Subcutaneous abdominal adipose tissue (tissue), 5 donors: Measurements from ENCODE around the gene ACOT7.
A peak's percentile ranks its signal among the peaks of the same experiment; 100 is the strongest.

Experiments used
- H3K27ac ChIP-seq: one replicate; pipeline ENCODE4 v1.7.0; 2013; ENCODE audit warnings: low read depth, mild to moderate bottlenecking, inconsistent platforms, low read length, moderate library complexity
- H3K27me3 ChIP-seq, 5 donors: one replicate each; pipeline ENCODE4 v1.7.0; 2013; ENCODE audit warnings: low read length in 5 of 5, inconsistent platforms in 1 of 5; ENCODE audit not compliant: control insufficient read depth in 5 of 5, insufficient read depth in 4 of 5
- H3K36me3 ChIP-seq, 5 donors: one replicate each; pipeline ENCODE4 v1.7.0; 2013; ENCODE audit warnings: low read length in 5 of 5; ENCODE audit not compliant: control insufficient read depth in 5 of 5, insufficient read depth in 5 of 5
- H3K4me1 ChIP-seq, 5 donors: one replicate each; pipeline ENCODE4 v1.7.0; 2013; ENCODE audit warnings: low read length in 5 of 5, mild to moderate bottlenecking in 3 of 5, moderate library complexity in 1 of 5; ENCODE audit not compliant: control insufficient read depth in 5 of 5, insufficient read depth in 5 of 5
- H3K4me3 ChIP-seq, 5 donors: one replicate each; pipeline ENCODE4 v1.7.0; 2013; ENCODE audit warnings: low read length in 5 of 5, low read depth in 1 of 5
- H3K9ac ChIP-seq, 5 donors: one replicate each; pipeline ENCODE4 v1.7.0; 2013; ENCODE audit warnings: low read length in 5 of 5, mild to moderate bottlenecking in 4 of 5, moderate library complexity in 3 of 5
- H3K9me3 ChIP-seq, 5 donors: one replicate each; pipeline ENCODE4 v1.7.0; 2013; ENCODE audit warnings: low read length in 5 of 5; ENCODE audit not compliant: control insufficient read depth in 5 of 5
- donor health status: healthy.
- donor health status: healthy.
- donor health status: healthy.
- donor health status: healthy.
- donor health status: healthy.

Gene ACOT7

GRCh38 chr1:6265151-6265550, 128.4 kb downstream of the ACOT7 start:
- Histone ChIP-seq H3K4me1 (peaks cover 2 to 35% (median 27%) of the 10 kb centered on the region in 5 donors), H3K9ac (no peak overlapping the region), H3K27ac (no peak overlapping the region), H3K27me3 (peaks cover 0 to 2% (median 0%) of the 10 kb centered on the region in 5 donors), H3K4me3 (no peak overlapping the region), H3K36me3 (no peaks in the 10 kb centered on the region), H3K9me3 (no peaks in the 10 kb centered on the region)

- Histone ChIP-seq H3K4me3 (no peak overlapping the region), H3K9me3 (no peaks in the 10 kb centered on the region), H3K4me1 (peaks cover 2 to 47% (median 34%) of the 10 kb centered on the region in 5 donors), H3K27ac (no peak overlapping the region), H3K36me3 (no peaks in the 10 kb centered on the region), H3K27me3 (peaks cover 0 to 2% (median 0%) of the 10 kb centered on the region in 5 donors), H3K9ac (no peak overlapping the region)
Observed at GRCh38 chr1:6263716-6264115, 129.9 kb downstream of the ACOT7 start.

- Histone ChIP-seq H3K9me3 (no peaks in the 10 kb centered on the region), H3K36me3 (no peaks in the 10 kb centered on the region), H3K27me3 (peaks cover 0 to 2% (median 0%) of the 10 kb centered on the region in 5 donors), H3K9ac (no peak overlapping the region), H3K27ac (no peak overlapping the region), H3K4me3 (no peak overlapping the region), H3K4me1 (peaks cover 2 to 48% (median 35%) of the 10 kb centered on the region in 5 donors)
Observed at GRCh38 chr1:6262555-6263420, 130.8 kb downstream of the ACOT7 start.

GRCh38 chr1:6261615-6261995, 132.0 kb downstream of the ACOT7 start:
- no peaks in the 10 kb centered on the region for H3K9me3 ChIP-seq
- H3K27me3 ChIP-seq: peaks cover 0 to 2% (median 0%) of the 10 kb centered on the region in 5 donors
- no peaks in the 10 kb centered on the region for H3K36me3 ChIP-seq
- no peak overlapping the region for H3K27ac ChIP-seq
- peaks cover 2 to 59% (median 45%) of the 10 kb centered on the region in 5 donors for H3K4me1 ChIP-seq
- no peak overlapping the region for H3K9ac ChIP-seq
- H3K4me3 ChIP-seq: peak overlapping the region in 3 of 5 donors; percentile 48 to 67 (median 54)

GRCh38 chr1:6260961-6261614, 132.5 kb downstream of the ACOT7 start, which contains the start of gene GPR153:
TSS of gene GPR153 (minus strand) at chr1:6261098. CDS start at chr1:6254905, 6,193 bp downstream.
- Histone ChIP-seq H3K9me3 (no peaks in the 10 kb centered on the region), H3K27ac (no peak within 1 kb of the TSS), H3K36me3 (no peaks in the 10 kb centered on the region), H3K9ac (peak within 1 kb of the TSS in 2 of 5 donors; percentile 47 to 64), H3K4me1 (peaks cover 2 to 62% (median 48%) of the 10 kb centered on the region in 5 donors), H3K4me3 (peak within 1 kb of the TSS in 4 of 5 donors; percentile 27 to 67 (median 58)), H3K27me3 (peaks cover 0 to 2% (median 0%) of the 10 kb centered on the region in 5 donors)

GRCh38 chr1:6260433-6260934, 133.1 kb downstream of the ACOT7 start:
- Histone ChIP-seq H3K36me3 (no peaks in the 10 kb centered on the region), H3K27ac (no peak overlapping the region), H3K9ac (peak overlapping the region in 1 of 5 donors; percentile 64), H3K9me3 (no peaks in the 10 kb centered on the region), H3K27me3 (peaks cover 0 to 2% (median 0%) of the 10 kb centered on the region in 5 donors), H3K4me1 (peaks cover 2 to 62% (median 48%) of the 10 kb centered on the region in 5 donors), H3K4me3 (peak overlapping the region in 4 of 5 donors; percentile 22 to 67 (median 58))

- Histone ChIP-seq H3K4me1 (peaks cover 2 to 62% (median 48%) of the 10 kb centered on the region in 5 donors), H3K36me3 (peaks cover 0 to under 1% (median 0%) of the 10 kb centered on the region in 5 donors), H3K27me3 (peaks cover 0 to 2% (median 0%) of the 10 kb centered on the region in 5 donors), H3K4me3 (peak overlapping the region; percentile 3 to 67 (median 19)), H3K27ac (no peak overlapping the region), H3K9ac (no peak overlapping the region), H3K9me3 (no peaks in the 10 kb centered on the region)
Observed at GRCh38 chr1:6259491-6260362, 133.8 kb downstream of the ACOT7 start.

- Histone ChIP-seq H3K4me1 (peaks cover 2 to 54% (median 45%) of the 10 kb centered on the region in 5 donors), H3K9ac (no peak overlapping the region), H3K4me3 (no peak overlapping the region), H3K27ac (no peak overlapping the region), H3K27me3 (peaks cover 0 to 5% (median 0%) of the 10 kb centered on the region in 5 donors), H3K36me3 (peaks cover 0 to 11% (median 8%) of the 10 kb centered on the region in 5 donors), H3K9me3 (no peaks in the 10 kb centered on the region)
Observed at GRCh38 chr1:6258675-6259074, 134.9 kb downstream of the ACOT7 start.

GRCh38 chr1:6257541-6258069, 136.0 kb downstream of the ACOT7 start:
- Histone ChIP-seq H3K27ac (no peak overlapping the region), H3K9me3 (no peaks in the 10 kb centered on the region), H3K9ac (no peak overlapping the region), H3K27me3 (peaks cover 0 to 5% (median 0%) of the 10 kb centered on the region in 5 donors), H3K4me3 (no peak overlapping the region), H3K4me1 (peaks cover 0 to 43% (median 35%) of the 10 kb centered on the region in 5 donors), H3K36me3 (peaks cover 0 to 15% (median 8%) of the 10 kb centered on the region in 5 donors)
